Limb (tissue), 2 donors: ENCODE results near the gene KIF22.
"Not testable (repeated sequence)": the region's sequence is repeated elsewhere in the genome, so short reads cannot be mapped to it uniquely, and the experiment has no call there.

Experiments used
- DNase-seq, 2 donors: peaks; one replicate each; pipeline ENCODE4 v3.0.0-alpha.2; 2016; ENCODE audit errors: extremely low spot score in 2 of 2

KIF22 gene

GRCh38 chr16:29790183-29790948 is at the start of gene KIF22:
TSS of gene KIF22 (plus strand) at chr16:29790751. CDS start at chr16:29790760, 9 bp downstream.
- peak; percentile 98 to 99 for DNase-seq

GRCh38 chr16:29742683-29743275 is 47.8 kb upstream of the KIF22 start:
- no peak for DNase-seq

- no peak for DNase-seq
These were observed 47.1 kb upstream of the KIF22 start for GRCh38 chr16:29743475-29743826.

- no peak for DNase-seq
These were observed 46.6 kb upstream of the KIF22 start for GRCh38 chr16:29743827-29744531.

- no peak for DNase-seq
These were observed 45.9 kb upstream of the KIF22 start for GRCh38 chr16:29744541-29745101.

GRCh38 chr16:29745121-29745852 is 45.3 kb upstream of the KIF22 start:
- no peak for DNase-seq

GRCh38 chr16:29745853-29746345 is 44.7 kb upstream of the KIF22 start, which contains the start of gene C16orf54:
TSS of gene C16orf54 (minus strand) at chr16:29745990. CDS start at chr16:29744951, 1,039 bp downstream.
- DNase-seq: no peak

GRCh38 chr16:29746518-29746917 is 44.0 kb upstream of the KIF22 start:
- not testable (repeated sequence) for DNase-seq

- DNase-seq: no peak
These were observed 42.4 kb upstream of the KIF22 start for GRCh38 chr16:29747947-29748759.

GRCh38 chr16:29748760-29749149 is 41.8 kb upstream of the KIF22 start:
- DNase-seq: not testable (repeated sequence)

- no peak for DNase-seq
These were observed 37.0 kb upstream of the KIF22 start for GRCh38 chr16:29753516-29753915.

GRCh38 chr16:29756654-29757053 is 33.9 kb upstream of the KIF22 start:
- no peak for DNase-seq

GRCh38 chr16:29757086-29757485 is 33.5 kb upstream of the KIF22 start:
- not testable (repeated sequence) for DNase-seq

- DNase-seq: no peak
These were observed 32.5 kb upstream of the KIF22 start for GRCh38 chr16:29757950-29758466.

- DNase-seq: no peak
These were observed 29.8 kb upstream of the KIF22 start for GRCh38 chr16:29760567-29761279.

GRCh38 chr16:29761280-29761651 is 29.3 kb upstream of the KIF22 start:
- DNase-seq: not testable (repeated sequence)

- DNase-seq: no peak
These were observed 28.7 kb upstream of the KIF22 start for GRCh38 chr16:29761882-29762281.

- no peak for DNase-seq
These were observed 27.2 kb upstream of the KIF22 start for GRCh38 chr16:29763326-29763725.
